Breast epithelium (tissue), 3 donors: ENCODE results near the gene AURKAIP1.

Experiments
- POLR2AphosphoS5 ChIP-seq, 3 donors: sonication (generic); formaldehyde crosslinking; IDR thresholded peaks; one replicate each; pipeline ENCODE4 v1.6.1; 2017; ENCODE audit warnings: antibody characterized with exemption in 3 of 3
- TF ChIP-seq, protein P1 (sequence below), 3 donors: fragments of 450-650 bp; IDR thresholded peaks; one replicate each; pipeline ENCODE4 v1.5.1; 2016 to 2017; ENCODE audit warnings: antibody characterized with exemption in 3 of 3, mild to moderate bottlenecking in 3 of 3, moderate library complexity in 3 of 3

- no peak for TF ChIP-seq POLR2AphosphoS5 (IDR thresholded peaks at IDR 0.05)
- TF ChIP-seq, protein P1, sequence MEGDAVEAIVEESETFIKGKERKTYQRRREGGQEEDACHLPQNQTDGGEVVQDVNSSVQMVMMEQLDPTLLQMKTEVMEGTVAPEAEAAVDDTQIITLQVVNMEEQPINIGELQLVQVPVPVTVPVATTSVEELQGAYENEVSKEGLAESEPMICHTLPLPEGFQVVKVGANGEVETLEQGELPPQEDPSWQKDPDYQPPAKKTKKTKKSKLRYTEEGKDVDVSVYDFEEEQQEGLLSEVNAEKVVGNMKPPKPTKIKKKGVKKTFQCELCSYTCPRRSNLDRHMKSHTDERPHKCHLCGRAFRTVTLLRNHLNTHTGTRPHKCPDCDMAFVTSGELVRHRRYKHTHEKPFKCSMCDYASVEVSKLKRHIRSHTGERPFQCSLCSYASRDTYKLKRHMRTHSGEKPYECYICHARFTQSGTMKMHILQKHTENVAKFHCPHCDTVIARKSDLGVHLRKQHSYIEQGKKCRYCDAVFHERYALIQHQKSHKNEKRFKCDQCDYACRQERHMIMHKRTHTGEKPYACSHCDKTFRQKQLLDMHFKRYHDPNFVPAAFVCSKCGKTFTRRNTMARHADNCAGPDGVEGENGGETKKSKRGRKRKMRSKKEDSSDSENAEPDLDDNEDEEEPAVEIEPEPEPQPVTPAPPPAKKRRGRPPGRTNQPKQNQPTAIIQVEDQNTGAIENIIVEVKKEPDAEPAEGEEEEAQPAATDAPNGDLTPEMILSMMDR (IDR thresholded peaks at IDR 0.05), result no peak
Measured at GRCh38 chr1:1419363-1419812, 44.4 kb upstream of the AURKAIP1 start.
